ENCODE data around the gene WDR43.

WDR43 gene

DNA sequence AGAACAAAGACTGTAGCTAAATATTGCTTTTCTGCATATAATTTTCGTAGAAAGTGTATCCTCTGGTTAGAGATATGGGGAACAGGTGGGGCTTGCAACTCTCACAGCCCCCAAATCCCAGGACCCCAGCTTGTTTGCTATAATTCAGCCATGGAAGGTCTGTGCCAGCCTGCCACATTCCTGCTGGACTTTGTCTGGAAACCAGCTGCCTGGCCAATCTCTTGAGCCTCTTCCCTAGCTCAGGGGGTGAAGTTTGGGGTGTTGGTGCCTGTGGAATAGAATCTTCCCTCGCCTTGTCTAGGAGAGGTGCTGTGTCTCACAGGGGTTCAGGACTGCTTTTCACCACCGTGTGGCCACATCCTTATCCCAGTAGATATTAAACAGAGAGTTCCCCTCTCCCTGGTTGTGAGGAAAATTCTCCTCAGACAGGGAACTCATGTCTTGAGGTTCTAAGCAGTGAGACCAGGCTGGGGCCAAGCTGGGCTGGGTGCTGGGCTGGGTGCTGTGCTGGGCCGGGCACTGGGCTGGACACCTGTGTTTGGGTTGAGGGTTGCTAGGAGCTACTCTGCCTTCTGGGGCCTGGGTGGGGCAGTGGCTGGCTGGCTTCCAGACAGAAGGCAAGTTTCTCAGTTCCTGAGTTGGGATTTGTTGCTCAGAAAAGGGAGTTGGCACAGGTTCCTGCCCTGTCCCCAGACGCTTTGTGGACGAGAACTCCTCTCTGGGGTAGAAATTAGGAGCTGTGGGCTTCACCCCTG lies 98.9 kb downstream of the WDR43 start:
- no peak for DNase-seq (ENCODE audit: low read depth)

DNA sequence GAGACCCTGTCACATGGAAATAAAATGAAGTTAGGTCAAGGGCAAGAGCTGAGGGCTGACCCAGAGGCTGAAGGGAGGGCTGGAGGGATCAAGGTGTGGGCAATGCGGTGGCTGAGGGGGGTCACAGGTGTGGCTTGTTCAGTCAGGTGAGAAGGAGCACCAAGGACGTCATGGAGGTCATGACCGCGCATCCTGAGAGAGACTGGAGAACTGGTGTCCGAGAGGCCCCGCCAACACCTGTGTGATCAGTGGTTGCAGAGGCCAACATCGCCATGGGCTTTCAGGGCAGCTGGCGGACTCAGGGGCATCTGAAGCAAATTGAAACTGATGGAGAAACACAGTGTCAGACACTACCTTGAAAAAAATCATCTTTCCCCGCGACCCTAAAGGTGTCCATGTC lies 99.6 kb downstream of the WDR43 start:
- no peak for DNase-seq (ENCODE audit: low read depth)

DNA sequence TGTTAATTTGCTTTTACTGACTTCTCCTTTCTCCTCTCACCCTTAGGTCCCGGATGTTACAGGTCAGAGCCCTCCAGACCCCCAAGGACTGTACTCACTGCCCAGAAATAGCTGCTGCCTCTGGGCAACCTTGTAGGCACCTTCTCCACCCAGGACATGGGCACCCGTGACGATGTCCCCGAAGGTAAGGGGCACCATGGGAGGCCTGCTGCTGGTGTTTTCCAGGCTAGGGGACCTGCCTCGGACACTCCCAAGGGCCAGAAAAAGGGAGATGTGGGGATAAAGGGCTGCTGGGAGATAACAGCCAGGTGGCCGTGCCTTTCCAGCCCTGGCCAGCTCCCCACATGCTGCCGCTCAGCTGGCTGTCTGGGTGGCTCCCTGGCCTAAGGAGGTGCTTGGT lies 100.2 kb downstream of the WDR43 start:
- no peak for DNase-seq (ENCODE audit: low read depth)

DNA sequence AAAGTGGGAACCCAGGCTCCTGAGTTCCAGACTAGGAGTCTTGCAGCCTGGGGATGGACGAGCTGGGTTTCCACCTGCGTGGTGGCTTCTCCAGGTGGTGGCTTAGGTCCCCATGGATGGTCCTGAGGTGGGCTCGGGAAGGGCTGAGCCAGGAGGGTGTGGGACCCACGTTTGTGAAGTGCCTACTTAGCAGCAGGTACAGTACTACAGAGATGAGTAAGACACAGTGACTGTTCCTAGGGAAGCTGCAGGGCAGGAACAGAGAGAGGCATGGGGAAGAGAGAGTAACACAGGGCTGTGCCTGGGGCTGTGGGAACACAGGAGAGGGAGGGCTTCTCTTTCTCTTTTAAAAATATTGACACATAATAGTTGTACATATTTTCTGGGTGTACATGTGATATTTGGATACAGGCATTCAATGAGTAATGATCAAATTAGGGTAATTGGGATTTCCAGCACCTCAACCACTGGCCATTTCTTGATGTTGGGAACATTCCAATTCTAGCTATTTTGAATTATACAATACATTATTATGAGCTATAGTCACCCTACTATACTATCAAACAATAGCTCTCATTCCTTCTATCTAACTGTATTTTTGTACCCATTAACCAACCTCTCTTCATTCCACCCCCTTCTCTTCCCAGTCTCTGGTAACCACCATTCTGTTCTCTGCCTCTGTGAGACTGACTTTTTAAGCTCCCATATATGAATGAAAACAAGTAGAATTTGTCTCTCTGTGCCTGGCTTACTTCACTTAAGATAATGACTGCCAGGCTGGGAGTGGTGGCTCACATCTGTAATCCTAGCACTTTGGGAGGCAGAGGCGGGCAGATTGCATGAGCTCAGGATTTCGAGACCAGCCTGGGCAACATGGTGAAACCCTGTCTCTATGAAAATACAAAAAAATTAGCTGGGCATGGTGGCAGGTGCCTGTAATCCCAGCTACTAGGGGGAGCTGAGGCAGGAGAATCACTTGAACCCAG lies 101.6 kb downstream of the WDR43 start:
- DNase-seq (ENCODE audit: low read depth) = no peak

DNA sequence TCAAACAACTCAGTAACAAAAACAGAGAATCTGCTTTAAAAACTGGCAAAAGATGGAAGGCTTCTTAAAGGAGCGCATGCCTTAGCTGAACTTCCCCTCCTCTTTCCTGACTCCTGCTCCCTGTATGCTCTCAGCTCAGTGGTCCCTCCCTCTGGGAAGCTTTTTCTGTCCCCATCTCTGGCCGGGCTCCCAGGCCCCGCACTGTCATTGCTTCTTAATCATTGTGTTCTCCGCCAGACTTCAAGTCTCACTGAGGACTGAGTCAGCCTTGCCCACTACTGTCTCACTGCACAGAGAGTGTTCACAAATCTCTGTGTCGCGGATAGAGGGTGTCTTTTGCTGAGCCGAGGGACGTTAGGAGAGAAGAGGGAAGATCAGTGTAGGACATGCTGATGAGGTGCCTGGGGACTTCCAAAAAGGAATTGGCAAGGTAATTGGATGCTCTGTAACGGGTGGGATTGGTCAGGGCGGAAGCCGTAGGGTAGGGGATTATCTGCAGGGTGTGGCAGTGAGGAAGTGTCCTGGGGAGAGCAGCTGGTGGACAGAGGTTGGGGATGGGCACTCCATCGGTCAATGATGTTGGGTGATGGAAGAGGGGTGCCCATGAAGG lies 102.9 kb downstream of the WDR43 start:
- DNase-seq (ENCODE audit: low read depth) = no peak

Measured in non-pigmented ciliary epithelial cell (primary cell).